Activated naive CD8-positive, alpha-beta T cell treated with anti-CD3 and anti-CD28 coated beads, Interleukin-2, amount 50 U/mL, for 16 hours (primary cell): ENCODE measurements around the gene C1orf52.

ENCODE experiments used
- DNase-seq: peaks from one replicate; pipeline ENCODE4 v3.0.0-alpha.2; 2020; ENCODE audit warnings: low read depth, low spot score

The C1orf52 gene

DNA sequence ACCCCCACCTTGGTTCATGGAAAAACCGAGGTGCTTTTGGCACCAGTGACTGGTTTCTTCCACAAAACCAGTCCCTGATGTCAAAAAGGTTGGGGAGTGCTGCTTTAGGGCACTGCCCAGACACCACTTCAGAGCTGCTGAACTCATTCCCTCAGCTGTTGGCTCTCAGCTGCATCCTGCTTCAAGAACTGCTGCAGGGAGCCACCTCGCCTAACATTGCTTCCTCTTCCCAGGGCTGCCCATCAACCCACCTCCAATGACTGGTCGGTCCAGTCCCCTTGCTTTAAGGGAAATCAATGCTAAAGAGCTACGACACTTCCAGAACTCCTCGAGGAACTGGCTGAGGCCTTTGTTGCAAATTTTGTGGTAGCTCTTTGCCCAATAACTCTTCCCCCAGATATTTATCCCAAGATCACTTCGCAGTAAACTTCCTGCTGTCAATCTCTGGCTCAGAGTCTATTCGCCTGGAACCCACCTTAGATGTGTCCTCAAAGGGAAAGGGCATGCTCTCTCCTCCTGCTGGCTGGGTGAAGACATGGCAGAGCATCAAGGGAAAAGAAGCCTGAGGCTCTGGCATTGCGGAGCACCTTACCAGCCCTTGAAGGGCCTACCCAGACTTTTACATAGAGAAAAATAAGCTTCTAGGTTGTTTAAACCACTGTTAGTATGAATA is 29.0 kb downstream of the C1orf52 start:
- no peak for DNase-seq

DNA sequence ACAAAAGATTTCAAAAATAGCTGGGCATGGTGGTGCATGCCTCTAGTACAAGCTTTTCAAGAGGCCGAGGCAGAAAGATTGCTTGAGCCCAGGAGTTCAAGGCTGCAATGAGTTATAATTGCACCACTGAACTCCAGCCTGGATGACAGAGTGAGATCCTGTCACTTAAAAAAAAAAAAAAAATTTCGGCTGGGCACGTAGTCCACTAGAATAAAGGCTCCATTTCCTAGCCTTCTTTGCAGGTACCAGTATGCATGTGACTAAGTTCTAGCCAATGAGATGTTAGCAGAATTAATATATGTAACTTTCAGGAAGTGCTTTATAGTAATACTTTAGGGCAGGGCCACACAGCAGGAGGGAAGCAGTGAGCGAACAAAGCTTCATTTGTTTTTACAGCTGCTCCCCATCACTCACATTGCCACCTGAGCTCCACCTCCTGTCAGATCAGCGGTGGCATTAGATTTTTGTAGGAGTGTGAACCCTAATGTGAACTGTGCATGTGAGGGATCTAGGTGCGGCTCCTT is 29.8 kb downstream of the C1orf52 start:
- DNase-seq = no peak

DNA sequence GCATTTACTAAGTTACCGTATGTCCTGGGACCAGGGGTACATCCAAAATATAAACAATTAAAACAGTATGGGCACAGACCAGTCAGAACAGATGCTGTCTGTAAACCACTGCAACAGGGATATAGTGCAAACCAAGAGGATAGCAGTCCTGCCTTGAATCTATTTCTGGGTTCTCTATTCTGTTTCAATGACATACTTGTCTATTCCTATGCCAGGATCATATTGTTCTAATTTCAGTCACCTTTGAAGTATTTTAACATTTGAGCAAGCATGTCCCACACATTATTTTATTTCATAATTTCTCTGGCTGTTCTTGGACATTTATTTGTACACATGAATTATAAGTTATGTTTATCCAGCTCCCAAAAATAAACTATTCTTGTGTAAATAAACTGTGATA is 30.5 kb downstream of the C1orf52 start:
- DNase-seq = no peak

DNA sequence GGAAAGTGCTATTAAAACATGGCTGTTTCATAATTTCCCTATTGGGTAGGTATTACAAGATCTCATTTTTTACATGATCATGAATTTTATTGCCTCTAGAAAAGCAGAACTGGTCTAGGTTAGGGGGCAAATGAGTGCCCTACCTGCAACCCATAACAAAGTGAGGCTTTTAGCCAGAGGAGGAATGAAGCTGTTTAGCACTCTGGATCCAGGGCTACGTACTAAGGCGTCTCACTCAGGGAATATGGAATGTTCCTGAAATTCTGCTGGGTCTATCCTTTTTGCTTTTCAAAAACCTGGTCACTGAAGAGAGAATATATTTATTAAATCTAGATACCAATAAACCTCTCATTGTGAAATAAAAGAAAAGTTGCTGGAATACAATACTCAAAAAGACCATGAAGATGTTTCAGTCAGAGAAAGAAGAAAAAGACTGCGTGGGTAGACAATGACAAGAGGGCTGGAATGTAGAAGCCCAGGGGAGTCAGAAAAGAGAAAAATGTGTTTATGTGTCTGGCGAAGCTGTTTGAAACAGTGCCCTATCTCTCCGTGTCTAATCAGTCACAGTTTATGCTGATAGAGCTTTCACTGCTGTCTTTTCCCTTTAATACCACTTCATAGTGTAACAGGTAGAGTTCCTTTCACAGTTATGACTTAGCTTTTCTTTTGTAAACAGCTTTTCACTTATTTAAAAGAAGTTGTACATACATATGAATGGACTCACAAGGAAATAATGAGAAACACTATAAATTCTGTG is 33.7 kb downstream of the C1orf52 start:
- DNase-seq = no peak

DNA sequence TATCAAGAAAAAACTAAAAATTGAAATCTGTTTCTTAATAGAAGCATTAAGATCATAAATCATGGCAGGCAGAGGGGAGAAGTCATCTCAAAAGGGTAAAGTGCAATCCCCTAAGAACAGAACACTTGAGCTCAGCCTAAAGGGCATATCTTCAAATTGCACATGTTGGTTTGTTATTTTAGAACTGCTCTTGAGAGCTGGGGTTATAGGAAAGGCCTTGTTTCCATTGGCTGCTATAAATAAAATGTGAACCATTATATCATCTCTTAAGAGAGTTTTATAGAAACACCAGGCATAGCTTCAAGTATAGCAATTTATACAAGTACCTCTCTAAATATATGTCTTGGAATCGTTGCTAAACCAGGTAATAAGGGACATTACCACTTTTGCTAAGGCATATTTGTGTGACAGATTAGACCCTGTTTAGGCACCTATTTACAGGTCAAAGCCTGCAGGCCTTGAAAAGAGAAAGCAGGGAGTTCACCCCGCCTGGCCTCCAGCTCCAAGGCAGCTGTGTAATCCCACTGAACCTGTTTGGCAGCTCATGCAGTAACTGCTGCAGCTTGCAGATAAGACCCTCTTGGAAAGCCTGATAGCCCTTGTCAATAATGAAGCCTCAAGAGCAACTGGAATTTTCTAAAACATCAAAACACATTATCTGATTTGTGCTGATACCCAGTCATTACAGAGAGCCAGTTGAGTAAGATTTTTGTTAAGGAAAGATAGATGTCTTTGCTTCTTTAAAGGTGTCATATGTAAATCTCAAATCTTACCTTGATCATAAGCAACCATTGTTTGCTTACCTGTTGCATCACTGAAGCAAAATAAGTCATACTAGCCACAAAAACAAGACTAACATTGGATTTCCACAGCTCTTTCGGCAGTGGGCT is 34.5 kb downstream of the C1orf52 start:
- DNase-seq = no peak

DNA sequence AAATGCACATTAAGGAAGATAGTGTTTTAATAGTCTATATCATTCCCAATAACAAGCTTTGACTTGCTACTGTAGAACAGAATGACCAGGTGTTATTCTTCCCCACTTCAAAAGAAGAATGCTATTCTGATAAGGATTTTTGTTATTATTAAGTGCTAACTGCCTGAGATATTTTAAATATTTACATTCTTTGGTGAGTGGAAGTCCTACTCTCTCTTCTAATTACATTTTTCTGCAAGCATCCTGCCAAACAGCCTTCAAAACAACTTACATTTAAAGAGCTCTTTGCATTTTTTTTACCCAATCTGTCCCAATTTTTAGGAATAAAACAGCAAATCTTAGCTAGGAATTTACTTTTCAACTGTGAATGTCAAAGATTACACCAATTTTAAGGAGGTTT is 35.2 kb downstream of the C1orf52 start:
- DNase-seq = no peak

DNA sequence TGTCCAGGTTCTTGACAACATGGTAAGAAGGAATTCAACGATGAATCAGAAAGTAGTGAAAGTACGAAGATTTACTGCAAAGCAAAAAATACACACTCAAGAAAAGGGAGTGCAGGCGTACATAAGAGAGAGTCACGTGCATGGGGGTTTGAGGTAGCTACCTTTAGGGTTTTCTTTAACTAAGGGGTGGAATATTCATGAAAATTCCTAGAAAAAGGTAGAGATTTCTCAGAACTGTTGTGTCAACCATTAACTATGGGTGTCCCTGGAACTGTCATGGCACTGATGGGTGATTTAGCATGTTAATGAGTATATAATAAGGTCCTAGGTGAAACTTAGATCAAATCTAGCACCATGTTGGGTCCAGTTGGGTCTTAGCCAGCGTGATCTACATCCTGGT is 36.1 kb downstream of the C1orf52 start:
- no peak for DNase-seq

DNA sequence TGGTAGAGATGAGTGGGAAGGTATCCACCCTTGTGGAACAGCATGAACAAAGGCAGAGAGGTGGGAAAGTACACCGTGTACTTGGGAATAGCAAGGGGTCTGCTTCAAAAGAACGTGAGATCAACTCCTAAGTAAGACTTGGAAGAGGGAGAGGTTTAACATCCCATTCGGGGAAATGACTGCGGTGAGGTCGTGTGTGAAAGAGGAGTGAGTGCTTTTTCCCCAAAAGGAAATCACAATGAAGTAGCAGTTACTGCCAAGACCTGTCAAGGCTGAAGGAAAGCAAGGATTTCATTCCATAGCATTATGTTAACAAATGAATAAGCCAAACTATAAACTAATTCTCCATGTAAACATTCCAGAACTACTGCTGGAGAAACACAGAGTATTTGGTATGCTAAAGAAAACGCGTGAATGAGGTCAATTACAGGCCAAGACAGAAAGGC is 38.7 kb downstream of the C1orf52 start:
- no peak for DNase-seq

DNA sequence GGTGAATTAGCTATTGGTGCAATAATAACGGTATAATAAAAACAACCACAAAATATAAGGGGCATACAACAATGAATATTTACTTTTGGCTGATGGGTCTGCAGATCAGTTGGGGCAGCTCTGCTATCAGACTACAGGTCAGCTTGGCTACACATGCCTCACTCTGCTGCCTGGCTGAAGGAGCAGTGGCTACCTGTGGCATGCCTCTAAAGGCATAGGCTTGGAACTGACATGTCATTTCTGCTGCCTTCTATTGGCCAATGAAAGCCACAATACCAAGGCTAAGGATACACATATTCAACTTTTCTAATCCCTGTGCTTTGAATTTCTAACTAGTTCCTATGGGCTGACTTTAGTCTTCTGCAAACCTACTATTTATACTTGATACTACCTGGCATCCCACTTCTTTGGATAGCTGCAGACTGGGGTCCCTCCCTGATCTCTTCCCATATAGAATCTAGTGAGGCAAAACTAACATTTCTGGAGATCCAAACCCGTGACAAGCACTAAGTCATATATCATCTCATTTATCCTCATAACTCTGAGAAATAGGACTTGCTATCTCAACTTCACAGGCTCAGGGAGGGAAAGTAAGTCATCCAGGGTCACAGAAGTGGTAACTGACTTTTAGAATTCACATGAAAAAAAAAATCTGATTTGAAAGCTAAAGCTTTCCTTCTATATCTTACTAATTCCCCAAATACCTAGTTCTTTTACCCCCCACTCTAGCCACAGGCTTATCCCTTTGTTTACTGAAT is 39.4 kb downstream of the C1orf52 start:
- DNase-seq = no peak

DNA sequence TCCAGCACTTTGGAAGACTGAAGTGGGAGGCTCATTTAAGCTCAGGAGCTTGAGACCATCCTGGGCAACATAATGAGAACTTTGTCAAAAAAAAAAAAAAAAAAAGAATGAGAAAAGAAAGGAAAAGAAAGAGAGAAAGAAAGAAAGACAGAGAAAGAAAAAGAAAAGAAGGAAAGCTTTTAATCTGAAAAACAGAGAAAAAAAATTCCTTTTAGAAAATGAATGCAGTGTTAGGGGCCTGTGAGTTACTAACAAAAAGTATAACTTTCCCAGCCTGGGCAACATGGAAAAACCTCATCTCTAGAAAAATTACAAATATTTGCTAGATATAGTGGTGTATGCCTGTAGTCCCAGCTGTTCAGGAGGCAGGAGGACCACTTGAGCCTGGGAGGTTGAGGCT is 42.8 kb downstream of the C1orf52 start:
- no peak for DNase-seq

DNA sequence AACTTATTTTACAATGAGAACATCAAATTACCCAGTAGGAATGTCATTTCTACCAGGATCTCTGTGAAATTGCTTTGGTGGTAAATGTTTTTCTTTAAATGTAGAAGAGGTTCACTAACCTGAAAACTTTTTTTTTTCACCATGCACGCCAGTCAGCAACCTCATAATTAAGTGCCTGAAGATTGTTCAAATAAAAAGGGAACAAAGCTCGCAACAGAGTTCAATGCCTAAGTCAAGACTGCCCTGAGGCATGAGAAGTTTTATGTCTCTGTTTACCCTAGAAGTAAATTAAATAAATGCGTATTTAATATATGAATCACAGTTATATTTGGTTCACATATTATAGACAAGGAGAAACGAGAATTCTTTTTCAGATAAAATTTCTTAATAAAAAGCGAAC is 44.8 kb downstream of the C1orf52 start:
- no peak for DNase-seq

DNA sequence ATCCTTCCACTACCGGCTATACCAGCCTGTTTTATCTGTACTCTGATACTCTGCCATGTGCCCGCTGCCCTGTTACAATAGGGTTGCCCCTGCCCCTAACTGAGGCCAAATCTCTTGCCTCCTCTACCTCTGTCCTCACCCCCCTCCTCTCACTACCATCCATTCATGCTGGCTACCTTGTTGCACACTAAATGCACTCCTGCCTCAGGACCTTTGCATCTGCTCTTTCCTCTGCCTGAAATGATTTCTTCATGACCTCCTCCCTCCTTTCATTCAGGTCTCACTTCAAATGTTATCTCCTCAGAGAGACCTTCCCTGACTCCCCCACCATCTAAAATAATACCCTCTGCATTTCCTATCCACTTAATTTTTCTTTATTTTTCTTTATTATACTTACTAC is 51.0 kb downstream of the C1orf52 start:
- DNase-seq = no peak

DNA sequence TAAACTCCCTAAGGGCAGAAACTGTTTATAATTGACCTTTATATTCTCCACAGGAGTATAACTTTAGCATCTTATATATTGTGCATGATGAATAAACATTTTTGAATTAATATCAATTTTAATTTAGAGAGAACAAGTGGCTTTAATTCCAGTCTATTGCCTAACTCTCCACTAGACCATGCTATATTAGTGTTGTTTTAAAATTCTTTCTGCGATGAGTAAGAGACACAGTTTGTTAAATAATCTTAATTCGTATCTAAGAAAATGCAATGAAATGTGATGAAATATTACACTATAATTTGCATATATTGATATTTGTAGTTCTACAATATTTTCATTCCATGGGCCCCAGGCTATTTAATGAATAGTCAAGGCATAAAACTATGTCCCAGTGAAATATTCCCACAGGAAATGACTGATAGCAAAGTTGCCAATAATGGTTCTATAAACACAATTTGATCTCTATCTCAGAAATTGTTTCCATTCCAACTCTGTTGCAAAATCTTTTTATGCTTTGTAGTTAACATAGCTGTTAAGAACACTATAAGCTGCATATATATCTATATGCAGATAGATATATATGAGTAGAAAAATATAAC is 55.8 kb downstream of the C1orf52 start:
- no peak for DNase-seq

DNA sequence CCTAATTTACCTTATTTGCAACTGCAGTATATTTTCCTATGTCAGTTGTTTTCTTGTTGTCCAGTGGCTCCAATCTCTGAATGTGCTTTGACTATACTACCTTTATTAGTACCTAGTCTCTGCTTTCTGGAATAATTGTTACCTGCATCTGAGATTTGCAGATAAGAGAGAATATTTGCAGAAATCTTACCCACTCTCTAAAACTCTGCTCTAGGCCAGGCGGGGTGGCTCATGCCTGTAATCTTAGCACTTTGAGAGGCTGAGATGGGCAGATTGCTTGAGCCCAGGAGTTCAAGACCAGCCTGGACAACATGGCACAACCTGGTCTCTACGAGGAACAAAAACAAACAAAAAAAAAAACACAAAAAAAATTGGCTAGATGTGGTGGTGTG is 56.6 kb downstream of the C1orf52 start:
- DNase-seq = no peak

DNA sequence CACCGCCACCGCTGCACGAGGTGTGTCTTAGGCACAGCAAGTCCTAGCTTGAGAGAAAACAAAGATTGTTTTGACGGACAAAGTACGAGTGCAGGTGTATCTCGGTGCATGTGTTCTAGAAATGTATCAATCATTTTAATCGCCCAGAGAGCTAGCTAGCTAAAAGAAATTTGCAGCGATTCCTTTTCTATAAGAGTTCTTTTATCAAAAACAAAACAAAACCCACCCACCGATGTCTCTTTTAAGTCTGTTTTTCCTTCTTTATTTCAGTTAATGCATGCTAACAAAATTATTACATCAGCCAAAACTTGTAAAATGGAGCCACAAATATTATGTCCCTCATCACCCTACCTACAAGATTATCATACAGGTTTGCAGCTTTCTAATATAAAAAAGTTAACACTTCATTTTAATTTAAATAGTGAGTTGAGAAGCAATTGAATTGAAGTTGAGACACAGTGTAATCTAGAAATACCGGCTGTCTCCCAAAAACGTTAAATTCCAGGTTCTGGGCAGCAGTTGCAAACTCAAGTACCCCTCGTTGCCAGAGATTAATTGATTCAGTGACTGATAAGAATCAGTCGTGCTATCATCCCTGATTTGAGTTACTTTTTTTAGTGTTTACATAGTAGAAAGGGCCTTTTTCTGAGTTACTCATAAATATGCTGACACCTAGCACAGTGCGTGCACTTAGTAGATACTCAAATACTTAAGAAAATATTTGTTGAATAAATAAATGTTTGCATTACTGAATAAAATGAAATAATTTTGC is 57.2 kb downstream of the C1orf52 start:
- no peak for DNase-seq

DNA sequence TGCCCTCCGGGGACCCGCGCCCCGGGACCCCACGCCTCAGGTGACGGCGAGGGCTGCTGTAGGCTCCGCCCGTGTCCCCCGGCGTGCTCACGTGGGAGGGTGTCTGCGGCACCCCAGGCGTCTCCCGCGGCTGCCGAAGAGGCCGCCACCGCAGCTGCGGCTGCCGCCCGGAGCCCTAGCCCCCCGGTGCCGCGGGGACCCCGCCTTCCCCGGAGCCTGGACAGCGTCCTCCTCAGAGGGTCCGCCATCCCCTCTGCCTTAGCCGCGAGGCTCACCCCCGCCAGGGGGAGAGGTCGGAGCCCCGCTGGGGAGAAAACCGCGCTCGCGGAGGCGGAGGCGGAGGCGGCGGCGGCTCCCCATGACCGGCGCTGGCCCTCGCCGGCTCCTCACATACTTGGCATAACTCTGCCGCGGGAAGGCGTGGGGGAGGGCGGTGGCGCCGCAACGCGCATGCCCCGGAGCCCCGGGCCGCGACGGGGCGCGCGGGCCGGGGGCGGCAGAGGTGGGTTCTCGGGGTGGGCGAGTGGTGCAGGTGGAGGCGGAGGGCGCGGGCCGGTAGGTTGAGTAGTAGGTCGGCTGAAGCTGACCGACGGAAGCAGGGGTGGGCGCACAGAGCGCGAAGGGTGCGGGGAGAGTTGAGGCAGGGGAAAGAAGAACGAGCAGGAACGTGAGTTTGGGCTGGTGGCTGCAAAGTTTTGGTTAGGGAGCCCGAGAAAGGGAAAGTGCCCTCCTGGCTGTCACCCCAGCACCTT is 57.9 kb downstream of the C1orf52 start:
- DNase-seq = peak; percentile 27

DNA sequence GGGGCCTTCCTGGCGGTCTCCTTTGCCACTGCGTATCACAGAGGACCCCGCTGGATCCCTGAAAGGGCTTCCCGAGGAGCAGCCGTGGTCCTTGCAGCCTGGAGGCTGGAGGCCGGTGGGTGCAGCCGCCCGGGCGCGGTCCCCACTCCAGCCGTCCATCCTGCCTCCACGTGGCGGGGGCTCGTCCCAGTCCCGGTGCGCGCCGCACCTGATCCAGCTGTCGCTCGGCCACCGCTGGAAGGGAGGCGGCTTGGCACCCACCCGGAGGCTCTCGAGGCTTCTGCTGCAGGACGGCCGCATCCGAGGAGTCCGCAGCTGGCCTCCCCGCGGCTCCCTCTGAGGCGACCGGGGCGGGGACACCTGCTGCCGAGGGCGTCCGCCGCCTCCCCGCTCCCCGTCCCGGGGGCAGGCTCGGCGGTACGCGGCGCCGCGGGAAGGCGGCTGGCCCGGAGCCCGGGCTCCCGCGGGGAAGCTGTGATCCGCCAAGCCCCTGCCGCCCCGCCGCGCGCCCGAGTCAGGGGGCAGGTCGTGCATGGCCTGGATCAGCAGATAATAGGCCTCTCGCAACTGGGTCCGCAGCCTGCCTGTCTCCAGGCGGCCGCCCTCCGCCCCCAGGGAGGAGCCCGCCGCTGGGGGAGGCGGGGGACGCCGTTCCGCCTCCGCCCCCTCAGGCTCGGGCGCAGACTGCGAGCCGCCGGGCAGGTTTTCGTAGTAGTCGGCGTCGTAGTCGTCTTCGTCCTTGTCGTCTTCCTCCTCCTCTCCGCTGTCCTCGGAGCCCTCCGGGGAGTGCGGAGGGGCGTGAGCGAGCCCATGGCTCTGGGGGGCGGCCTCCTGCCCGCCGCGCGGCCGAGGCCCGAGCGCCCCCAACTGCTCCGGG is 58.8 kb downstream of the C1orf52 start, which contains the start of gene SYDE2:
Gene SYDE2, minus strand, starts transcription at position 554 of the 877 bp plus-strand sequence. Its CDS starts 20 bp downstream, at position 534.
- peak; percentile 52 for DNase-seq
